ENCODE data around the gene MRTFA. TPM values are rescaled to one million over a fixed set of nuclear protein-coding genes. Genes with fewer than 3 reads are reported as not detected.

Gene MRTFA
- total and polyA plus RNA-seq, 9 of the 15 experiments (the other 6 are each of a cell fraction or from before 2014, with no cell fraction given) = 0.84 to 21.1 (median 3.7) TPM

DNA sequence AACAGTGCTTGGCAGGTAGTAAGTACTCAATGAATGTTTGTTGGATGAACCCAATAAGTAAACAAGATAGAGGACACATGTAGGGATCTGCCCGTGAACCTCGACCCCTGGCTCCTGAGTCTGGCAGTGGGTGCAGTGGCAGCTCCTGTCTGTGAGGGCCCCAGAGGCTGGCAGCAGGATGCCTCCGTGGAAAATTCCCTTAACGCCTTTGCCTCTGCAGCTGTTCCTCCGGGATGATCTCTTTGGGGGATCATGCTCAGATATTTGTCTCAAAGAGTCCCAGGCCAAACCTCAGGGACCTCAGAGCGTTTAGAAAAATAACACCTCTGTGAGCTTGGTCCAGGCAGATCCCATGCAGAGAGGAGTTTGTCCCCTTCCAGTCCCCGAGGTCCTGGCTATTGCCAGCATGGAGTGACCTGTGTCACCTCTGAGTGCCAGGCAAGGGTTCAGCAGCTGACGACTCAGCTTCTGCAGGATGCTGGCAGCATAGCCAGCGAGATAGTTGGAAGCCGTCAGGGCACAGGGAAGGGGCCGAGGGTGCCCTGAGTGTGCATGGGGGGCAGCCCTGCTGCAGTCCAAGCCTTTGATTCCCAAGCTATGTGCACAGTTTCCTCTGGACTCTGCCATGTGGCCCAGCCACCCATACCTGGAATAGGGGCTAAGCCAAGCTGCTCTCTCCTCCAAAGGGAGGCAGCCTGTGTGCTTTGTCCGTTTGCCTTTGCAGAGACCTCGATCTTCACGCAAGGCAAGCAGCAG, 42.2 kb upstream of the MRTFA start (continued):
- TF ChIP-seq, protein P1, sequence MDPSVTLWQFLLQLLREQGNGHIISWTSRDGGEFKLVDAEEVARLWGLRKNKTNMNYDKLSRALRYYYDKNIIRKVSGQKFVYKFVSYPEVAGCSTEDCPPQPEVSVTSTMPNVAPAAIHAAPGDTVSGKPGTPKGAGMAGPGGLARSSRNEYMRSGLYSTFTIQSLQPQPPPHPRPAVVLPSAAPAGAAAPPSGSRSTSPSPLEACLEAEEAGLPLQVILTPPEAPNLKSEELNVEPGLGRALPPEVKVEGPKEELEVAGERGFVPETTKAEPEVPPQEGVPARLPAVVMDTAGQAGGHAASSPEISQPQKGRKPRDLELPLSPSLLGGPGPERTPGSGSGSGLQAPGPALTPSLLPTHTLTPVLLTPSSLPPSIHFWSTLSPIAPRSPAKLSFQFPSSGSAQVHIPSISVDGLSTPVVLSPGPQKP (CRISPR knock-in tag; IDR thresholded peaks at IDR 0.05) = no peak
- no peak for TF ChIP-seq ZNF146 (CRISPR knock-in tag; IDR thresholded peaks at IDR 0.05; ENCODE audit: unreplicated experiment)
- no peak for TF ChIP-seq PCBP1 (IDR thresholded peaks at IDR 0.05; ENCODE audit: low read depth, low read length, poor library complexity, severe bottlenecking)
- no peak for TF ChIP-seq FOXA3 (CRISPR knock-in tag; conservative IDR thresholded peaks at IDR 0.05 in 1 of 2, IDR thresholded peaks at IDR 0.05 in 1 of 2)
- no peak for TF ChIP-seq HLTF (IDR thresholded peaks at IDR 0.05)

DNA sequence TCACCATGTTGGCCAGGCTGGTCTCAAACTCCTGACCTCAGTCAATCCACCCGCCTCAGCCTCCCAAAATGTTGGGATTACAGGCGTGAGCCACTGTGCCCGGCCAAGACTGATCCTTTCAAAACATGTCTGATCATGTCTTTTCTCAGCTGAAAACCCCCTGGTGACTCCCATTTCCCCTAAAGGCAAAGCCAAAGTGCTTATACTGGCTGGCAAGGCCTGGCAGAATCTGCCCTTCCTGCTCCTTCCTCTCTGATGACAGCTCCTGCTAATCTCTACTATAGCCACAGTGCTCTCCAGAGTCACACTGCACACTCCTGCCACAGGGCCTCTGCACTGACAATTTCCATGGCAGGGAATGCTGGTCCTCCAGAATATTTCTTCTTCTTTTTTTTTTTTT, 40.1 kb upstream of the MRTFA start:
- Histone ChIP-seq H3K9ac (ENCODE audit: insufficient read depth in 1 of 2, low read depth in 2 of 2, low read length in 2 of 2) (no peak overlapping the region), H3K9me1 (ENCODE audit: control insufficient read depth, insufficient read depth, low read length) (no peaks in the 10 kb centered on the region), H2AFZ (ENCODE audit: low read depth, low read length) (no peak overlapping the region), H4K20me1 (replicated peaks; ENCODE audit: control insufficient read depth, insufficient read depth, low read length) (no peaks in the 10 kb centered on the region), H3K27ac (ENCODE audit: extremely low read depth, low read depth, low read length) (no peak overlapping the region), H3K27me3 (ENCODE audit: control insufficient read depth in 2 of 2, insufficient read depth in 2 of 2, low read length in 2 of 2) (peaks cover 6 to 31% of the 10 kb centered on the region in 2 experiments; a peak in 4 of 5 replicates), H3K79me2 (ENCODE audit: control insufficient read depth, insufficient read depth, low read length) (no peaks in the 10 kb centered on the region), H3K9me3 (replicated peaks; ENCODE audit: control insufficient read depth, insufficient read depth, low read depth, low read length) (no peaks in the 10 kb centered on the region), H3K4me2 (ENCODE audit: insufficient read depth, low read length) (no peak overlapping the region), H3K36me3 (ENCODE audit: control insufficient read depth, insufficient read depth, low read length) (no peaks in the 10 kb centered on the region), H3K4me1 (replicated peaks in 1 of 2; ENCODE audit: control insufficient read depth in 2 of 2, insufficient read depth in 2 of 2, low read length in 2 of 2) (peaks cover 7 to 12% of the 10 kb centered on the region in 2 experiments; a peak in 4 of 5 replicates), H3K4me3 (no peak overlapping the region)
- ChIA-PET POLR2A (interaction anchor here (0.5 kb wide), 1 partner anchor 8 kb away, joined by 3 read pairs; no protein-coding TSS in a partner anchor), CTCF (ENCODE audit: low intra/inter-chr PET ratio) (interaction anchor here (0.7 kb wide), 1 partner anchor 89 kb away, joined by 3 read pairs; no protein-coding TSS in a partner anchor)
- BruUV-seq (replicated peaks) = no TSS peak
- FAIRE-seq (no peak), DNase-seq (ENCODE audit: extremely low read depth in 1 of 4, low spot score in 3 of 4) (no peak), ATAC-seq (no peak)
- intact Hi-C loops (cut with micrococcal nuclease) = no loop called here
- in situ Hi-C loops (cut with MboI) = no loop called here
- TF ChIP-seq CBFA2T3 (IDR thresholded peaks at IDR 0.05) (no peak), CEBPG (CRISPR knock-in tag; IDR thresholded peaks at IDR 0.05) (no peak), CEBPG (tag; conservative IDR thresholded peaks at IDR 0.05 in 1 of 2, IDR thresholded peaks at IDR 0.05 in 1 of 2) (no peak), CSDE1 (IDR thresholded peaks at IDR 0.05) (no peak), JUN (IDR thresholded peaks at IDR 0.05; ENCODE audit: borderline replicate concordance, low read depth, low read length) (no peak), JUN (CRISPR knock-in tag; IDR thresholded peaks at IDR 0.05; ENCODE audit: borderline replicate concordance) (no peak), SNRNP70 (optimal IDR thresholded peaks at IDR 0.05; ENCODE audit: low read depth, low read length) (no peak)
- WGBS (ENCODE audit: insufficient coverage, low coverage, missing lambda C conversion rate) = 86% methylated on average over 1 of the region's 3 CpGs
